HepG2 (cell line): ENCODE results near the gene SMIM14. TPM values are rescaled to one million over a fixed set of nuclear protein-coding genes. Genes with fewer than 3 reads are reported as not detected.
A peak's percentile ranks its signal among the peaks of the same experiment; 100 is the strongest.

Source experiments
- ATF2 ChIP-seq: sonication (generic); formaldehyde crosslinking; IDR thresholded peaks from 2 replicates; pipeline ENCODE4 v1.4.0; 2020; ENCODE audit warnings: missing genetic modification reagents
- BRCA1 ChIP-seq: sonication (generic); formaldehyde crosslinking; IDR thresholded peaks from 2 replicates; pipeline ENCODE4 v1.4.0; 2020; ENCODE audit warnings: missing genetic modification reagents
- EHMT2 ChIP-seq: fragments of 200-600 bp; sonication (generic); IDR thresholded peaks from 2 replicates; pipeline ENCODE4 v1.7.0; 2017; ENCODE audit warnings: antibody characterized with exemption, low read depth, low read length, borderline replicate concordance
- EZH2 ChIP-seq: conservative IDR thresholded peaks from 2 replicates; pipeline ENCODE4 v1.6.1; 2012; ENCODE audit warnings: mild to moderate bottlenecking, low read depth, low read length, moderate library complexity
- GATAD2A ChIP-seq: IDR thresholded peaks from 2 replicates; pipeline ENCODE4 v1.6.1; 2016
- HBP1 ChIP-seq: IDR thresholded peaks from 2 replicates; pipeline ENCODE4 v1.6.1; 2016; ENCODE audit warnings: low read depth, control low read depth
- KLF6 ChIP-seq: IDR thresholded peaks from 2 replicates; pipeline ENCODE4 v1.8.0; 2016; ENCODE audit warnings: missing biosample characterization, missing genetic modification reagents
- NFIC ChIP-seq: IDR thresholded peaks from 2 replicates; pipeline ENCODE4 v1.6.1; 2012; ENCODE audit warnings: mild to moderate bottlenecking, low read length, inconsistent platforms
- NFYC ChIP-seq: IDR thresholded peaks from 2 replicates; pipeline ENCODE4 v1.6.1; 2016; ENCODE audit warnings: missing genetic modification reagents, missing compliant biosample characterization
- PITX1 ChIP-seq: sonication (generic); formaldehyde crosslinking; IDR thresholded peaks from 2 replicates; pipeline ENCODE4 v1.5.1; 2020; ENCODE audit warnings: mild to moderate bottlenecking, missing genetic modification reagents
- RCOR2 ChIP-seq: IDR thresholded peaks from 2 replicates; pipeline ENCODE4 v1.6.1; 2016; ENCODE audit warnings: missing biosample characterization, missing genetic modification reagents
- RELA ChIP-seq: sonication (generic); formaldehyde crosslinking; IDR thresholded peaks from 2 replicates; pipeline ENCODE4 v1.4.0; 2020; ENCODE audit warnings: missing genetic modification reagents
- SP4 ChIP-seq: sonication (generic); formaldehyde crosslinking; IDR thresholded peaks from 2 replicates; pipeline ENCODE4 v1.8.1; 2023; ENCODE audit warnings: mild to moderate bottlenecking, missing genetic modification reagents
- TP53 ChIP-seq: sonication (generic); formaldehyde crosslinking; conservative IDR thresholded peaks from 2 replicates; pipeline ENCODE4 v1.4.0; 2020; ENCODE audit warnings: missing genetic modification reagents
- XBP1 ChIP-seq: sonication (generic); formaldehyde crosslinking; IDR thresholded peaks from 2 replicates; pipeline ENCODE4 v1.5.0; 2020; ENCODE audit warnings: missing genetic modification reagents
- ZBTB26 ChIP-seq: IDR thresholded peaks from 2 replicates; pipeline ENCODE4 v1.6.1; 2016; ENCODE audit warnings: missing compliant biosample characterization, missing genetic modification reagents, borderline replicate concordance
- ZNF263 ChIP-seq: sonication (generic); formaldehyde crosslinking; IDR thresholded peaks from 2 replicates; pipeline ENCODE4 v1.4.0; 2020; ENCODE audit warnings: missing genetic modification reagents
- ZNF441 ChIP-seq: sonication (generic); formaldehyde crosslinking; IDR thresholded peaks from 2 replicates; pipeline ENCODE4 v1.7.0; 2021; ENCODE audit warnings: missing genetic modification reagents, borderline replicate concordance
- ZNF550 ChIP-seq: sonication (generic); formaldehyde crosslinking; IDR thresholded peaks from 2 replicates; pipeline ENCODE4 v1.4.0; 2020; ENCODE audit warnings: mild to moderate bottlenecking, missing genetic modification reagents, borderline replicate concordance
- ZNF629 ChIP-seq: sonication (generic); formaldehyde crosslinking; conservative IDR thresholded peaks from 2 replicates; pipeline ENCODE4 v1.5.0; 2020; ENCODE audit warnings: missing genetic modification reagents
- ZNF687 ChIP-seq: sonication (generic); formaldehyde crosslinking; IDR thresholded peaks from 2 replicates; pipeline ENCODE4 v1.5.1; 2020; ENCODE audit warnings: mild to moderate bottlenecking, missing genetic modification reagents, moderate library complexity
- ZNF83 ChIP-seq: sonication (generic); formaldehyde crosslinking; IDR thresholded peaks from 2 replicates; pipeline ENCODE4 v1.4.0; 2020; ENCODE audit warnings: missing genetic modification reagents, mild to moderate bottlenecking, borderline replicate concordance
- ZSCAN12 ChIP-seq: sonication (generic); formaldehyde crosslinking; IDR thresholded peaks from 2 replicates; pipeline ENCODE4 v1.9.0; 2021; ENCODE audit warnings: mild to moderate bottlenecking, missing genetic modification reagents
- polyA plus RNA-seq, 8 experiments: library from polyadenylated mRNA; depleted of rRNA in 3 of 8; stranded (reverse) in 7 of 8; unstranded in 1 of 8; fragments of >200 nt; fragmentation: Illumina TruSeq in 4 of 8; extraction: Trizol in 4 of 8; gene quantifications; 2 replicates each; pipeline versions ENCODE4 v1.2.1 to v1.2.3, GENCODE V29; 2011 to 2016; ENCODE audit warnings: low read depth in 4 of 8, missing spikeins in 1 of 8, mixed read lengths in 1 of 8; ENCODE audit not compliant: insufficient read depth in 1 of 8
- total RNA-seq, 5 experiments: library from RNA; depleted of rRNA; stranded (reverse); fragments of >200 nt; fragmentation: Illumina TruSeq; extraction: Trizol; gene quantifications; 2 replicates each; pipeline ENCODE4 v1.2.3, GENCODE V29; 2016; ENCODE audit warnings: low read depth in 1 of 5

SMIM14 gene
- total and polyA plus RNA-seq, 2 of the 13 experiments (the other 11 are each of a cell fraction or from before 2014, with no cell fraction given), result 16.3 to 28.1 TPM

GRCh38 chr4:39527296-39528060, 111.2 kb downstream of the SMIM14 start, which contains the start of gene UGDH (continued):
- peak; percentile 95 for TF ChIP-seq ZNF687 (CRISPR knock-in tag)
- TF ChIP-seq ZNF441 (CRISPR knock-in tag), result peak; percentile 82; the same call in 1 of the 2 replicates
- TF ChIP-seq GATAD2A (CRISPR knock-in tag), result peak; percentile 24
- TF ChIP-seq NFYC (CRISPR knock-in tag), result peak; percentile 85
- TF ChIP-seq ZSCAN12 (CRISPR knock-in tag), result 0 out of 2 replicates have a peak, but pooled peaks have one; percentile 53
- peak; percentile 73 for TF ChIP-seq ZBTB26
- no peak for TF ChIP-seq EZH2
- TF ChIP-seq RCOR2 (CRISPR knock-in tag), result no peak
- peak; percentile 79 for TF ChIP-seq HBP1 (CRISPR knock-in tag)
- peak; percentile 88 for TF ChIP-seq KLF6 (CRISPR knock-in tag)
- peak; percentile 64 for TF ChIP-seq PITX1
- no peak for TF ChIP-seq ZNF83 (CRISPR knock-in tag)
- 0 out of 2 replicates have a peak, but pooled peaks have one; percentile 5 for TF ChIP-seq BRCA1
- TF ChIP-seq ZNF263 (CRISPR knock-in tag), result no peak
- no peak for TF ChIP-seq EHMT2
- TF ChIP-seq ATF2 (CRISPR knock-in tag), result peak; percentile 80
- no peak; the same call in 1 of the 2 replicates for TF ChIP-seq ZNF629
- peak; percentile 100 for TF ChIP-seq SP4 (CRISPR knock-in tag)
- peak; percentile 61; the same call in 1 of the 2 replicates for TF ChIP-seq XBP1 (CRISPR knock-in tag)
- TF ChIP-seq RELA, result peak; percentile 25; the same call in 1 of the 2 replicates
- no peak for TF ChIP-seq ZNF550 (CRISPR knock-in tag)
- no peak for TF ChIP-seq NFIC
- 0 out of 2 replicates have a peak, but pooled peaks have one; percentile 42 for TF ChIP-seq TP53 (CRISPR knock-in tag)
